HCT116 (cell line): ENCODE measurements around the gene PPP1R13L. TPM values are rescaled to one million over a fixed set of nuclear protein-coding genes. Genes with fewer than 3 reads are reported as not detected.

ENCODE experiments used
- ATAC-seq: fragments of 200-7000 bp; cut with Tn5 transposase; 2 replicates; pipeline ENCODE4 v1.9.1; 2020; ENCODE audit warnings: mild to moderate bottlenecking, moderate library complexity
- BruUV-seq: library from RNA; stranded (reverse); fragments of 400-500 nt; replicated peaks from 2 replicates; lab custom pipeline; 2021; lab: Mats Ljungman, UMichigan
- CTCF ChIA-PET: fragments of 300-600 bp; sonication (Branson Sonifier 250); formaldehyde crosslinking; loops from one replicate; lab custom pipeline; 2021; ENCODE audit warnings: antibody characterized with exemption; lab: Charles Lee
- POLR2A ChIA-PET: fragments of 300-600, 350-600 bp; sonication (Branson Sonifier 250); formaldehyde crosslinking; loops from one replicate; lab custom pipeline; 2021; ENCODE audit warnings: antibody characterized with exemption; lab: Charles Lee
- RAD21 ChIA-PET, 2 experiments: fragments of 300-600 bp; sonication (Branson Sonifier 250); formaldehyde crosslinking; loops; one replicate each; lab custom pipeline; 2023; ENCODE audit warnings: low total read pairs in 2 of 2; ENCODE audit not compliant: uncharacterized antibody in 2 of 2, unreplicated experiment in 2 of 2, low non-redundant PET in 1 of 2; lab: Charles Lee
- DNase-seq: peaks from one replicate; pipeline ENCODE4 v3.0.0-alpha.2; 2010; ENCODE audit warnings: low read depth, low spot score
- H2AFZ ChIP-seq: fragments of 200-600 bp; shearing (Covaris generic), sonication (generic); 2 replicates; pipeline ENCODE4 v1.6.1; 2017; ENCODE audit warnings: low read depth, mixed run types, mixed read lengths, antibody characterized with exemption, low read length; ENCODE audit not compliant: poor library complexity, severe bottlenecking
- H3K27ac ChIP-seq: 2 replicates; pipeline ENCODE4 v1.5.1; 2012; ENCODE audit warnings: low read depth, low read length
- H3K27me3 ChIP-seq: fragments of 200-600 bp; sonication (generic); 2 replicates; pipeline ENCODE4 v1.6.1; 2016; ENCODE audit warnings: mixed run types, low read length, mixed read lengths; ENCODE audit not compliant: insufficient read depth
- H3K36me3 ChIP-seq, 2 experiments: fragments of 200-500 bp in 1 of 2; fragments of 200-600 bp in 1 of 2; sonication (Bioruptor generic) in 1 of 2; sonication (generic) in 1 of 2; 2 replicates each; pipeline versions ENCODE4 v1.5.1 to v1.6.1; 2014 to 2016; ENCODE audit warnings: low read length in 2 of 2, inconsistent platforms in 1 of 2, mixed read lengths in 1 of 2, mixed run types in 1 of 2; ENCODE audit not compliant: insufficient read depth in 2 of 2, control insufficient read depth in 1 of 2
- H3K4me1 ChIP-seq, 2 experiments: fragments of 200-600 bp in 1 of 2; sonication (generic) in 1 of 2; 2 replicates each; pipeline versions ENCODE4 v1.5.1 to v1.6.1; 2012 to 2017; ENCODE audit warnings: low read length in 2 of 2, inconsistent platforms in 1 of 2, mild to moderate bottlenecking in 1 of 2, mixed read lengths in 1 of 2, mixed run types in 1 of 2, moderate library complexity in 1 of 2; ENCODE audit not compliant: insufficient read depth in 2 of 2, control insufficient read depth in 1 of 2
- H3K4me2 ChIP-seq: fragments of 200-600 bp; sonication (generic); 2 replicates; pipeline ENCODE4 v1.6.1; 2017; ENCODE audit warnings: mixed run types, low read length, mixed read lengths
- H3K4me3 ChIP-seq, 2 experiments: fragments of 200-600 bp in 1 of 2; sonication (generic) in 1 of 2; replicated peaks in 1 of 2; 2 replicates each; pipeline ENCODE4 v1.5.1; 2011 to 2016; ENCODE audit warnings: low read length in 2 of 2, control low read depth in 1 of 2, low read depth in 1 of 2, mild to moderate bottlenecking in 1 of 2, mixed read lengths in 1 of 2, mixed run types in 1 of 2
- H3K79me2 ChIP-seq: fragments of 200-600 bp; sonication (generic); 2 replicates; pipeline ENCODE4 v1.6.1; 2017; ENCODE audit warnings: mild to moderate bottlenecking, mixed run types, low read length, moderate library complexity, mixed read lengths; ENCODE audit not compliant: insufficient read depth
- H3K9ac ChIP-seq: fragments of 200-600 bp; sonication (generic); 2 replicates; pipeline ENCODE4 v1.6.1; 2016; ENCODE audit warnings: low read length, mixed read lengths
- H3K9me2 ChIP-seq: fragments of 200-600 bp; sonication (generic), shearing (Covaris generic); 2 replicates; pipeline ENCODE4 v1.6.1; 2017; ENCODE audit warnings: mixed run types, mild to moderate bottlenecking, moderate library complexity; ENCODE audit not compliant: insufficient read depth
- H3K9me3 ChIP-seq, 2 experiments: fragments of 200-500 bp in 1 of 2; fragments of 200-600 bp in 1 of 2; sonication (Bioruptor generic) in 1 of 2; sonication (generic) in 1 of 2; 2 replicates each; pipeline ENCODE4 v1.6.1; 2014 to 2017; ENCODE audit warnings: low read length in 2 of 2, mixed read lengths in 2 of 2, inconsistent platforms in 1 of 2, low read depth in 1 of 2, mild to moderate bottlenecking in 1 of 2, mixed run types in 1 of 2, moderate library complexity in 1 of 2; ENCODE audit not compliant: control insufficient read depth in 1 of 2, insufficient read depth in 1 of 2
- H4K20me1 ChIP-seq: fragments of 200-600 bp; sonication (generic), shearing (Covaris generic); 2 replicates; pipeline ENCODE4 v1.6.1; 2017; ENCODE audit warnings: mixed run types, mild to moderate bottlenecking, moderate library complexity; ENCODE audit not compliant: insufficient read depth
- ATF3 ChIP-seq: IDR thresholded peaks from 2 replicates; pipeline ENCODE4 v1.6.1; 2012
- CEBPB ChIP-seq: IDR thresholded peaks from 2 replicates; pipeline ENCODE4 v1.6.1; 2012; ENCODE audit warnings: low read depth
- CTCF ChIP-seq, 3 experiments: fragments of 200-600 bp in 1 of 3; sonication (generic) in 1 of 3; IDR thresholded peaks in 2 of 3; conservative IDR thresholded peaks in 1 of 3; 2 replicates each; pipeline ENCODE4 v1.5.1; 2012 to 2017; ENCODE audit warnings: low read depth in 2 of 3, low read length in 2 of 3, antibody characterized with exemption in 1 of 3, borderline replicate concordance in 1 of 3, control low read depth in 1 of 3, mild to moderate bottlenecking in 1 of 3, mixed read lengths in 1 of 3, mixed run types in 1 of 3, moderate library complexity in 1 of 3; ENCODE audit not compliant: insufficient read depth in 1 of 3
- EGR1 ChIP-seq: IDR thresholded peaks from 2 replicates; pipeline ENCODE4 v1.6.1; 2012; ENCODE audit warnings: low read depth
- ELF1 ChIP-seq: IDR thresholded peaks from 2 replicates; pipeline ENCODE4 v1.6.1; 2012; ENCODE audit warnings: low read depth, borderline replicate concordance
- EZH2 ChIP-seq: fragments of 200-600 bp; sonication (generic); IDR thresholded peaks from 2 replicates; pipeline ENCODE4 v1.6.1; 2017; ENCODE audit warnings: antibody characterized with exemption, mixed run types
- EZH2phosphoT487 ChIP-seq: fragments of 200-600 bp; IDR thresholded peaks from 2 replicates; pipeline ENCODE4 v1.6.1; 2018; ENCODE audit warnings: antibody characterized with exemption, borderline replicate concordance
- FOSL1 ChIP-seq: IDR thresholded peaks from 2 replicates; pipeline ENCODE4 v1.6.1; 2012; ENCODE audit warnings: low read depth
- JUND ChIP-seq: IDR thresholded peaks from 2 replicates; pipeline ENCODE4 v1.6.1; 2012
- MAX ChIP-seq: IDR thresholded peaks from 2 replicates; pipeline ENCODE4 v1.6.1; 2012
- POLR2A ChIP-seq: IDR thresholded peaks from 2 replicates; pipeline ENCODE4 v1.7.0; 2011; ENCODE audit warnings: borderline replicate concordance; ENCODE audit not compliant: insufficient read depth, insufficient read length; ENCODE audit errors: extremely low read depth
- POLR2AphosphoS5 ChIP-seq: IDR thresholded peaks from 2 replicates; pipeline ENCODE4 v1.6.1; 2011; ENCODE audit warnings: mild to moderate bottlenecking, low read depth, low read length, moderate library complexity
- RAD21 ChIP-seq: IDR thresholded peaks from 2 replicates; pipeline ENCODE4 v1.6.1; 2012; ENCODE audit warnings: low read depth, mild to moderate bottlenecking
- SIN3A ChIP-seq: IDR thresholded peaks from 2 replicates; pipeline ENCODE4 v1.6.1; 2012; ENCODE audit warnings: low read depth
- SP1 ChIP-seq: IDR thresholded peaks from 2 replicates; pipeline ENCODE4 v1.6.1; 2012; ENCODE audit warnings: low read depth
- SRF ChIP-seq: IDR thresholded peaks from 2 replicates; pipeline ENCODE4 v1.6.1; 2012; ENCODE audit warnings: low read depth
- TCF7L2 ChIP-seq: IDR thresholded peaks from 2 replicates; pipeline ENCODE4 v1.7.0; 2011; ENCODE audit warnings: borderline replicate concordance, inconsistent platforms; ENCODE audit not compliant: insufficient read depth, insufficient read length; ENCODE audit errors: extremely low read depth
- YY1 ChIP-seq: IDR thresholded peaks from 2 replicates; pipeline ENCODE4 v1.6.1; 2011; ENCODE audit warnings: low read length, low read depth, moderate library complexity, mild to moderate bottlenecking; ENCODE audit not compliant: insufficient replicate concordance; ENCODE audit errors: extremely low read depth
- intact Hi-C: fragments of 100-400 bp; cut with micrococcal nuclease; formaldehyde crosslinking; loops from 2 replicates; pipeline ENCODE4 v1.10.0; 2022
- total RNA-seq: library from RNA; stranded (reverse); gene quantifications from one replicate; pipeline ENCODE4 v1.2.1, GENCODE V29; 2021; ENCODE audit not compliant: unreplicated experiment

PPP1R13L gene
- total RNA-seq, 1 experiment from 2014 or later: 89.1 TPM

GRCh38 chr19:45364696-45365095 lies 40.2 kb downstream of the PPP1R13L start:
- Histone ChIP-seq H2AFZ (no peak overlapping the region), H3K9me2 (no peaks in the 10 kb centered on the region), H3K27ac (no peak overlapping the region), H3K27me3 (no peaks in the 10 kb centered on the region), H4K20me1 (no peaks in the 10 kb centered on the region), H3K36me3 (peaks cover 4 to 16% of the 10 kb centered on the region in 2 experiments; a peak in 3 of 4 replicates), H3K9ac (no peak overlapping the region), H3K4me1 (peaks cover 0 to 12% of the 10 kb centered on the region in 2 experiments; a peak in 2 of 4 replicates), H3K4me2 (no peak overlapping the region), H3K9me3 (no peaks in the 10 kb centered on the region), H3K4me3 (no peak overlapping the region), H3K79me2 (peaks cover 15% of the 10 kb centered on the region; the same call in 1 of the 2 replicates)
- BruUV-seq: no TSS peak
- RAD21 ChIA-PET: no interaction called here
- CTCF ChIA-PET: no interaction called here
- intact Hi-C loops: no loop called here
- ATAC-seq: no peak
- no peak for TF ChIP-seq ELF1
- TF ChIP-seq POLR2AphosphoS5: no peak
- no peak for TF ChIP-seq RAD21
- TF ChIP-seq CEBPB: no peak
- no peak for TF ChIP-seq SP1
- POLR2A ChIA-PET: no interaction called here
- DNase-seq: no peak

GRCh38 chr19:45363861-45364459 lies 40.9 kb downstream of the PPP1R13L start:
- Histone ChIP-seq H3K4me1 (peaks cover 0 to 4% of the 10 kb centered on the region in 2 experiments; a peak in 1 of 4 replicates), H3K9me2 (no peaks in the 10 kb centered on the region), H3K36me3 (peaks cover 4 to 16% of the 10 kb centered on the region in 2 experiments; a peak in 3 of 4 replicates), H3K27me3 (no peaks in the 10 kb centered on the region), H3K4me3 (no peak overlapping the region), H3K79me2 (peaks cover 9% of the 10 kb centered on the region; the same call in 1 of the 2 replicates), H3K4me2 (no peak overlapping the region), H3K27ac (no peak overlapping the region), H4K20me1 (no peaks in the 10 kb centered on the region), H2AFZ (no peak overlapping the region), H3K9me3 (no peaks in the 10 kb centered on the region), H3K9ac (no peak overlapping the region)
- intact Hi-C loops: no loop called here
- TF ChIP-seq CTCF (IDR thresholded peaks at IDR 0.05 in 2 of 3, conservative IDR thresholded peaks at IDR 0.05 in 1 of 3; ENCODE audit: borderline replicate concordance in 1 of 3, insufficient read depth in 1 of 3, low read depth in 2 of 3, low read length in 2 of 3): no peak
- TF ChIP-seq MAX: no peak
- no peak for TF ChIP-seq TCF7L2
- TF ChIP-seq EZH2: no peak
- TF ChIP-seq SRF: no peak
- no peak for TF ChIP-seq SP1
- TF ChIP-seq CEBPB: no peak
- TF ChIP-seq JUND: no peak
- no peak for TF ChIP-seq ATF3
- TF ChIP-seq RAD21: no peak
- TF ChIP-seq FOSL1: no peak
- TF ChIP-seq EZH2phosphoT487: no peak
- TF ChIP-seq YY1: no peak
- TF ChIP-seq SIN3A: no peak
- no peak for TF ChIP-seq EGR1
- no peak for TF ChIP-seq POLR2A
- DNase-seq: no peak
- ChIA-PET POLR2A (no interaction called here), RAD21 (no interaction called here), CTCF (no interaction called here)
- no peak for ATAC-seq
- BruUV-seq: no TSS peak
